GM19035 (cell line): ENCODE measurements around the gene ACAA2.
A peak's percentile ranks its signal among the peaks of the same experiment; 100 is the strongest.
"Not testable (repeated sequence)": the region's sequence is repeated elsewhere in the genome, so short reads cannot be mapped to it uniquely, and the experiment has no call there.

Experiments
- ATAC-seq: cut with Tn5 transposase; IDR thresholded peaks from one replicate; pipeline ENCODE4 v1.9.1; 2021; ENCODE audit not compliant: unreplicated experiment

ACAA2 gene

DNA sequence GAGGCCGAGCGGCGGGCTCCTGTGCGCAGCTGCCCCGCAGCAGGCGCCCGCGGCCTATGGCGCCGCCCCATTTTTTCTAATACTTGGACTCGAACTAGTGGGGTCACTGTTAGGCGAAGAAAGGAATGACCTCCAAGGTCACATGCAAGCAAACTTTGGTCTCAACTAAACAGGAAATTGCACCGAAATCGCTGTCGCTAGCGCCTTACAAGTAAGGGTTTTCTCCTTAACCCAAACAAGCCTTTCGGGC, 339 bp downstream of the ACAA2 start:
- peak; percentile 24 for ATAC-seq

DNA sequence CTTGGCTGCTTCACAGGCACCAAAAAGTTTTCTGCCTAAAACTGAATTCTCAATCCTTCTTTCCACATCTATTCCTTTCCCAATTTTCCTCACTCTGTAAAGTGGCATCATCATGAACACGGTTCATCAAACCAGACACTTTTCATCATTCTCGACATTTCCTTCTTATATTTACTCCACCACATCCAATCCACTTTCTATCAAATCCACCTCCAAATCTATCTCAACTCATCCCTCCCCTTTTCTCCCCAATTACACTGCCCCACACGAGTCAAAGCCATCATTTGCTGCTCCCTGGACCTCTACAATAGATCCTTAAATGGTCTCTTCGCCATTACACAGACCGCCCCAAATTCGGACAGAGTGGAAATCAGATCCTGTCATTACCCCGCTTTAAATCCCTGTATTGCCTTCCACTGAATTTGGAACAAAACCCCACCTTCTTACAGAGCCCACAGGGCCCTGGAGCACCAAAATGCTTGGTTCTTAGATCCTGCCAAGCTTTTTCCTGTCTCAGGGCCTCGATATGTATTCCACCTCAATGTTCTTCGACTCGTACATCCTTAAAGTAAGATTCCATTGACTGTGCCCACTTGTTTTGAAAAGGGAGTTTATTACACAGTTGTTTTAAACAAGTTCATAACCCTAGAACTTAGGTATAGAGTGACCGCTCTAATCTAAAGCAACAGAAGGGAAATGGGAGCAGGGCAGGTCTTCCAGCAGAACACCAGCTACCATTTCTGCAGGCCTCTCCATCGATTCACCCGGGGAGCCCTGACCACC, 856 bp downstream of the ACAA2 start:
- ATAC-seq, result no peak

- ATAC-seq, result no peak
These were observed 2.0 kb downstream of the ACAA2 start for GRCh38 chr18:49811151-49811938.

DNA sequence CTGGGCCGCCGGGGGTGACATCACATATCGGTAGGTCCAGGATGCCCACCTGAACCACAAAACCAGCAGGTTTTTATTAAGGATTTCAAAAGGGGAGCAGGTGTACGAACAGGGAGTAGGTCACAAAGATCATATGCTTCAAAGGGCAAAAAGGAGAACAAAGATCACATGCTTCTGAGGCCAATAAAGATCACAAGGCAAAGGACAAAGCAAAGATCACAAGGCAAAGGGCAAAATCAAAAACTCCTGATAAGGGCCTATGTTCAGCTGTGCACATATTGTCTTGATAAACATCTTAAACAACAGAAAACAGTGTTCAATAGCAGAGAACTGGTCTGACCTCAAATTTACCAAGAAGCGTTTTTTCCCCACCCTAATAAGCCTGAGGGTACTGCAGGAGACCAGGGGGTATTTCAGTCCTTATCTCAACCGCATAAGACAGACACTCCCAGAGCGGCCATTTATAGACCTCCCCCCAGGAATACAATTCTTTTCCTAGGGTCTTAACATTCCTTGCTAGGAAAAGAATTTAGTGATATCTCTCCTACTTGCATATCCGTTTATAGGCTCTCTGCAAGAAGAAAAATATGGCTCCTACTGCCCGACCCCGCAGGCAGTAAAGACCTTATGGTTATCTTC, 4.7 kb downstream of the ACAA2 start:
- not testable (repeated sequence) for ATAC-seq

GRCh38 chr18:49804096-49804495, 9.2 kb downstream of the ACAA2 start:
- no peak for ATAC-seq

DNA sequence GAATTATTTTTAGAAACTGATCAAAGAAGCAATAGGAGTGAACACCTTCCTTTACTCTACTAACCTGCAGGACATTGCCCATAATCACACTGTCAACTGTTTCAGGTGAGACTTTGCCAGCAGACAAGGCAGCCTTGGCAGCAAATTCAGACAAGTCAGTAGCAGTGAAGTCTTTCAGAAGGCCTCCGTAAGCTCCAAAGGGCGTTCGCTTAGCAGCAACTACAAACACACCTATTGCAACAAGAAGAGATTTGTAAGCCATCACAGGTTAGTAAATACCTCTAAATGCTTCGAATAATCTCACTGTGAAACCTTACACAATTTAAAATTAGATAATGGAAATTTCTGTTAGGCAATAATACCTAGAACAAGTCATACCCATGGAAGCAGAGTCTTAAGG, 10.7 kb downstream of the ACAA2 start:
- no peak for ATAC-seq

GRCh38 chr18:49800491-49800890, 12.8 kb downstream of the ACAA2 start:
- not testable (repeated sequence) for ATAC-seq

DNA sequence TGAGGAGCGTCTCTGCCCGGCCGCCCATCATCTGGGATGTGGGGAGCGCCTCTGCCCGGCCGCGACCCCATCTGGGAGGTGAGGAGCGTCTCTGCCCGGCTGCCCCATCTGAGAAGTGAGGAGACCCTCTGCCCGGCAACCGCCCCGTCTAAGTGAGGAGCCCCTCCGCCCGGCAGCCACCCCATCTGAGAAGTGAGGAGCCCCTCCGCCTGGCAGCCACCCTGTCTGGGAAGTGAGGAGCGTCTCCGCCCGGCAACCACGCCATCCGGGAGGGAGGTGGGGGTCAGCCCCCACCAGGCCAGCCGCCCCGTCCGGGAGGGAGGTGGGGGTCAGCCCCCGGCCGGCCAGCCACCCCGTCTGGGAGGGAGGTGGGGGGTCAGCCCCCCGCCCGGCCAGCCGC, 13.5 kb downstream of the ACAA2 start:
- not testable (repeated sequence) for ATAC-seq

DNA sequence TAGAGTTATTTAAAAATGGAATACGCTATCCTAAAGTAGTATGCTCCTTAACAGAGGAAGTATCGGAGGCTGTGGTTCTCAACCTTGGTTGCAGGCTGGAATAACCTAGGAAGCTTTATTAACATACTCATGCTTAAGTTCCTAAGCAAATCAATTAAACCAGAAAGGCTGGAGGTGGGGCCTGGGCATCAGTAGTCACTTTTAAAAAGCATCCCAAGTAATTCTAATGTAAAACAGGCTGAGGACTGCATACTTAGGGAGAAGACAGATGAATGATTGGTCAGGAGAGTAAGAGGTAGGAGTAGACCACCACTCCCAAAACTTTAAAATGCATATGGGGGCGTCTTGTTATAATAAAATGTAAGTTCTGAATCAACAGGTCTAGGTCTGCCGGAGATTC, 15.3 kb downstream of the ACAA2 start:
- ATAC-seq, result no peak

DNA sequence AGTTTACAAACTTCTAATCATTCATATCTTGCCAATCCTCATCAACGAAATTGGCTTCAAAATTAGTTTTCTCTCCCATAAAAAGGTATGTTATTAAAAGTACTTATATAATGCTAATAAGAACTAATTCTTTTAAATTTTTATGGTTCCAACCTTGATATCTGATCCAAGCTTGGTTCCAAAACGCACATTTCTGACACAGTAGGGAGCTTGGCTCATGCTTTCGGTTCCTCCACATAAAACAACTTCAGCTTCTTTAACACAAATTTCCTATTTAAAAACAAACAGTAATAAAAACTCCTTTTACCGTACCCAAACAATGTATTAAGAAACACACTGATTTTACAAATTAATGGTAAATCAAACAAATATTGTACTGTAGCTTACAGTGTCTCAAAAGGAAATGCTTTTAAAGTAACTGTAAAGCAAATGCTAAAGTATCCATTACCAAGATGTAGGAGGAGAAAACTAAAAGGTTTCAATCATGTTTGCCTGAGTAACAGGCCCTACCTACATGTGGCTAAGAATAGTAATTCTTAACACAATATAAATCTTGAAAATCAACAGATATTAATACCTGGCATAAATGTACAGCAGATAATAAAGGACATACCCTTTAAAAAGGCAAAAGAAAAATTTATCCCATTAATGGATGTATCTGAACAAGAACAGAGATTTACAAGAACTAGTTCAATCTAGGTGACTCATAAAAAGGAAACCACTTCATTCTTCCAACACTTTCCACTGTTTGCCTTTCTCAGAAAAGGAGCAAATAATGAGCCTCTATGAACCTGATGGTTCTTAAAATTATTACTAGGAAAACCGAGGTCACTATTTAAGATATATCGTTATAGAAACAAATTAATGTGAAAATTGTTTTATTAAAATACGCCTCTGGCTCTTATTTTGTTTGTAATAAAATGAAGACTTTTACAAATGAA, 17.5 kb downstream of the ACAA2 start:
- ATAC-seq, result no peak

DNA sequence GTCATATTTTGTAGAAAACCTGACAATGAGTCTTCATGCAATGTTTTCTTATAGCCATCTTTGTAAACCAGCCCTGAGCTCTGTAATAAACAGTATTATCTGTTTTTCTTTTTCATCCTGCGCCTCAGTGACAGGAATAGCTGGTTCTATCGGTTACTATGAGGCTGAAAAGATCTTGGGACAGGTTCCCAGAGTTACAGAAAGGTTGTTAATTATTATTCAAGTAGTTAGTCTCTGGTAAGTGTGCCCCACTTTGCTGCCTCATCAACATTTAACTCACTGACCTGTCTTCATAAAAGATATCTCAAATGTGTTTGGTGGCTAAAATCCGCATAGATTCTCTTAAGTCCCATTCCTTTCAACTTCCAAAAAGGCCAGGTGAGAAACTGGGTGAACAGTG, 18.6 kb downstream of the ACAA2 start:
- no peak for ATAC-seq

- not testable (repeated sequence) for ATAC-seq
These were observed 23.7 kb downstream of the ACAA2 start for GRCh38 chr18:49789560-49790134.

DNA sequence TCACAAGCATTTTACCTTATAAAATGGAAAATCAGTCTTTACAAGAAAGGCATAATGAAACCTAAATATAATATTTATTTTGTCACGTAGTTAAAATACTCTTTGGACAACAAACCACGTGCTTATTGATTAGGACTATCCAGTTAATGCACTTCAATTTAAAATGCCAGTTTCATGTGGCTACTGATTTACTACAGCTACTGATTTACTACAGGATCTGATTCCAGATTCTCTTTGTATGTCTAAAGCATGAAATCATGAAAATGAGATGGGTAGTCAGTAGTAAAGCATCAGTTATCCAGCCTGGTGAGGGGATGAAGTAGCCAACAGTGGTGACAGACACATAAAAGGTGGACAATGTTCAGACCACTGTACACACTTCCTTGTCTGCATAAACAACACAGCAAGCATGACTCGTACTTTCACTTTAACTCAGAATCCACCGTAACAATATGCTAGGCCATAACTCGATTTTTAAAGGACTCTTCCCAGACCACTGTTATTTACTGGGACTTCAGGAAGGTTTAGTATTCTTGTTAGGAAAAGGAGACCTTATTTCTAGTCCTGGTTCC, 24.9 kb downstream of the ACAA2 start:
- peak; percentile 83 for ATAC-seq

- ATAC-seq, result no peak
These were observed 27.2 kb downstream of the ACAA2 start for GRCh38 chr18:49786019-49786720.

- ATAC-seq, result no peak
These were observed 28.7 kb downstream of the ACAA2 start for GRCh38 chr18:49784427-49785185.

- not testable (repeated sequence) for ATAC-seq
These were observed 29.7 kb downstream of the ACAA2 start for GRCh38 chr18:49783631-49784030.

DNA sequence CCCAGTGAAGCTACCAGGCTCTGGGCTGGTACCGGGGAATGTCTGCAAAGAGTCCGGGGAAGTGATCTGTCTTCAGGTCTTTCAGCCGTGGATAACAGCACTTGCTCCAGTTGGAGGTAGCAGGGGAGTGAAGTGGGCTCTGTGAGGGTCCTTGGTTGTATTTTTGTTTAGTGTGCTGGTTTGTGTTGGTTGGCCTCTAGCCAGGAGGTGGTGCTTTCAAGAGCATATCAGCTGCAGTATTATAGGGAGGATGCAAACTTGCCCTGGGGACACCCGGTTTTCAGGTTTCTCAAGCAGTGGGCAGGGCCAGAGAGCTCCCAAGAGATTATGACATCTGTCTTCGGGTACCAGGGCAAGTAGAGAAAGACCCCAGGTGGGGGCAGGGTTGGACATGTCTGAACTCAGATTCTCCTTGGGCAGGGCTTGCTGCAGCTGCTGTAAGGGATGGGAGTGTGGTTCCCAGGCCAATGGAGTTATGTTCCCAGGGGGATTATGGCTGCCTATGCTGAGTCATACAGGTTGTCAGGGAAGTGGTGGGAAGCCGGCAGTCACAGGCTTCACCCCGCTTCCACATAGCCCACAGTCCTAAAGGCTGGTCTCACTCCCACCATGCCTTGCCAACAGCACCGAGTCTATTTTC, 34.4 kb downstream of the ACAA2 start:
- no peak for ATAC-seq

DNA sequence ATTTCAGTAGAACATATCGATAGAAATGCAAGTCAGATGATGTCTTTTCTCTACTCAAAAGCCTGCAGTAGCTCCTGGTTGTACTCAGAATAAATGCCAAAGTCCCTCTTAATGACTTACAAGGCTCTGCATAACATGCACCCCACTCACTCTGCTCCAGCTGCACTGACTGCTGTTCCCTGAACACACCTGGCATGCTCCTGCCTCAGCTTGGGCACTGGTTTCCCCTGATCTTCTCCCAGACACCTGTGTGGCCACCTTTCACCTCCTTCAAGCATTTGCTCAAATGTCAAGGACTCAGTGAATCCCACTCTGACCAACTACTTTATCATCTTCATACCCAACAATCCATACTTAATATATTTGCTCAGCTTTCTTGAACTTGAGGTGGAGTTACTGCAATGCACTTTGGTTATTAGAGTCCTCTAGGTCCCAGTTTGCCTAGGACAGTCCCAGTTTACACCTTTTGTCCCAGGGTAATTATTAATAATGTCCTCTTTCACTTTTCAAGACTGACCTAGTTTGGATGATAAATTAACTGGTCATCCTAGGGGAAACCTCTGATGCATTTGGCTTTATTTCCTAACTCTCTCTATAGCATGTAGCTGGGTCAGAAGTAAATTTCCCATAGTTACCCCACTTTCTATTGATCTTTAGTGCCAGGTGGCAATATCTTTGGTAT, 44.1 kb downstream of the ACAA2 start:
- no peak for ATAC-seq
